Activated CD4-positive, alpha-beta T cell treated with anti-CD3 and anti-CD28 coated beads, Interleukin-2, amount 50 U/mL, for 4 hours (primary cell): ENCODE measurements around the gene AP4S1.
"Not testable (repeated sequence)": the region's sequence is repeated elsewhere in the genome, so short reads cannot be mapped to it uniquely, and the experiment has no call there.

Experiments
- DNase-seq, 2 experiments: peaks; one replicate each; pipeline ENCODE4 v3.0.0-alpha.2; 2020

Gene AP4S1

DNA sequence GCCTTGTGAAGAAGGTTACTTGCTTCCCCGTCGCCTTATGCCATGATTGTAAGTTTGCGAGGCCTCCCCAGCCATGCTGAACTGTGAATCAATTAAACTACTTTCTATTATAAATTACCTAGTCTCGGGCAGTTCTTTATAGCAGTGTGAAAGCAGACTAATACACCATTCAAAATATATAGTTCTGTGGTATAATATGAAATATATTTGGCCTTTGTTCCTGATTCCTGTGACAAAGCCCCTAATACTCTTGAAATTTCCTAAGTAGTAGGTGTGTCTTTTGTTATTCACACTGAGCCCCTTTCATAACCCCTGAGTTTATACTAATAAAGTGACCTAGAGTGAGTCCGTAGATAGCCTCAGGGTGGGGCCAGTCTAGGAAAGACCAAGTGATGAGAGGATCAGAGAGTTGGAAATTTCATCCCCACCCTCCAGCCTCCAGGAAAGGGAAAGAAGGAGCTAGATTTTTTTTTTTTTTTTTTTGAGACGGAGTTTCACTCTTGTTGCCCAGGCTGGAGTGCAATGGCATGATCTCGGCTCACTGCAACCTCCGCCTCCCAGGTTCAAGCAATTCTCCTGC lies 20.1 kb downstream of the AP4S1 start:
- DNase-seq, result no peak

DNA sequence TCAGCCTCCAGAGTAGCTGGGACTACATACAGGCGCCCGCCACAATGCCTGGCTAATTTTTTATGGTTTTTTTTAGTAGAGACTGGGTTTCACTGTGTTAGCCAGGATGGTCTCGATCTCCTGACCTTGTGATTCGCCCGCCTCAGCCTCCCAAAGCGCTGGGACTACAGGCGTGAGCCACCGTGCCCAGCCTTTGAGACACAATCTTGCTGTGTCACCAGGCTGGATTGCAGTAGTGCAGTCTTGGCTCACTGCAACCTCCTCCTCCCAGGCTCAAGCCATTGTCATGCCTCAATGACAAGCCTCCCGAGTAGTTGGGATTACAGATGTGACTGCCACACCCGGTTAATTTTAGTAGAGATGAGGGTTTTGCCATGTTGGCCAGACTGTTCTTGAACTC lies 22.1 kb downstream of the AP4S1 start:
- DNase-seq, result no peak

GRCh38 chr14:31051023-31051422 lies 25.6 kb downstream of the AP4S1 start:
- no peak for DNase-seq

- no peak for DNase-seq
Measured at GRCh38 chr14:31051511-31051910, 26.1 kb downstream of the AP4S1 start.

DNA sequence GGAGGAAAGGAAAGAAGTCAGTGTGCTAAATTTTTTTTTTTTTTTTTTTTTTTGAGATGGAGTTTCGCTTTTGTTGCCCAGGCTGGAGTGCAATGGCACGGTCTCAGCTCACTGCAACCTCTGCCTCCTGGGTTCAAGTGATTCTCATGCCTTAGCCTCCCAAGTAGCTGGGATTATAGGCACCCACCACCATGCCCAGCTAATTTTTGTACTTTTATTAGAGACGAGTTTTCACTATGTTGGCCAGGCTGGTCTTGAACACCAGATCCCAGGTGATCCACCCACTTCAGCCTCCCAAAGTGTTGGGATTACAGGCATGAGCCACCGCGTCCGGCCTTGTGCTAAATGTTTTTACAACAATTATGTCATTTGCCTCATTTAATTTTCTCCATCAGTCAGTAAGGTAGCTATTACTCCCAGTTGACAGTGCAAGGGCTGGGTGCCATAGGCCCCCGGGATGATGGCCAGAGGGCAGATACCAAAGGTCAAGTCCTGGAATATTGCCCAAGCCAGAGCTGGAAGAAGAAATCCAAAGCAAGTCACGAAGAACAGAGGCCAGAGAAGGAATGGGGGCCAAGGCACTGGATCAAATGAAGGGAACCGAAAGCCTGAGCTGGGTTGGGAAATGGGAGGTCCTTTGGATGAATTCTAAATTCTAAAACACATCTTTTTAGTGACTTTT lies 27.6 kb downstream of the AP4S1 start:
- DNase-seq, result not testable (repeated sequence)

- no peak for DNase-seq
Measured at GRCh38 chr14:31057035-31057434, 31.6 kb downstream of the AP4S1 start.

- no peak for DNase-seq
Measured at GRCh38 chr14:31057701-31058364, 32.4 kb downstream of the AP4S1 start.

GRCh38 chr14:31059152-31059924 lies 33.9 kb downstream of the AP4S1 start:
- no peak for DNase-seq

DNA sequence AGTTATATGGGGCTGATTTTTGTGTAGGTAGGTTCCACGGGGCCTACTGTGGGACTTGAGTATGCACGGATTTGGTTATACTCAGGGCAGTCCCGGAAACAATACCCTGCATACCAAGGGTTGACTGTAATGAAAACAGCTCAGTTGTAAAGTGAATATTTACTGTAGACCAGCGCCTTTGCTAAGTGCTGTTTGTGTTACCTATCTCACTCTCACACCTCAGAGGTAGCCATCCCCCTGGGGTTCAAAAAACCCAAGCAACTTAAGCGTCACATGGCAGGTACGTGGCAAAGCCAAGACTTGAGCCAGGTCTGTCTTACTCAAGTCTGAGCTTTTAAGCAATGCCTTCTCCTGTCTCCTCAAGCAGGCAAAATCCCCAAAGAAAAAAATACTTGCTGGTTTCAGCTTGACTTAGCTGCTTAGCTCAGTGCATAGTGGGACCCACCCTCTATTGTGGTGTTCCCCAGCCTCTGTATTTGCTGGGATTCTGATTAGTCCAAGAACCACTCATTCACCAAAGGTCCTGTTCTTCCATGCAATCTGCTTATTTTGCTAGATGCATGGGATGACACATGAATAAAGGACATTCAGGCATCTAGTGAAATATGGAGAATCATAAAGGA lies 34.9 kb downstream of the AP4S1 start:
- no peak for DNase-seq

DNA sequence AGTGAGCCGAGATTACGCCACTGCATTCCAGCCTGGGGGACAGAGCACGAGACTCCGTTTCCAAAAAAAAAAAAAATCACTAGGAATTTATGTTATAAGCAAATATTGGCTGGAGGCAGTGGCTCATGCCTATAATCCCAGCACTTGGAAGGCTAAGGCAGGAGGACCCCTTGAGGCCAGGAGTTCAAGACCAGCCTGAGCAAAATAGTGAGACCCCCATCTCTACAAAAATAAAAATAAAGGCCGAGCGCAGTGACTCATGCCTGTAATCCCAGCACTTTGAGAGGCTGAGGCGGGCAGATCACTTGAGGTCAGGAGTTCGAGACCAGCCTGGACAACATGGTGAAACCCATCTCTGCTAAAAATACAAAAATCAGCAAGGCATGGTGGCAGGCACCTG lies 37.5 kb downstream of the AP4S1 start:
- not testable (repeated sequence) for DNase-seq

DNA sequence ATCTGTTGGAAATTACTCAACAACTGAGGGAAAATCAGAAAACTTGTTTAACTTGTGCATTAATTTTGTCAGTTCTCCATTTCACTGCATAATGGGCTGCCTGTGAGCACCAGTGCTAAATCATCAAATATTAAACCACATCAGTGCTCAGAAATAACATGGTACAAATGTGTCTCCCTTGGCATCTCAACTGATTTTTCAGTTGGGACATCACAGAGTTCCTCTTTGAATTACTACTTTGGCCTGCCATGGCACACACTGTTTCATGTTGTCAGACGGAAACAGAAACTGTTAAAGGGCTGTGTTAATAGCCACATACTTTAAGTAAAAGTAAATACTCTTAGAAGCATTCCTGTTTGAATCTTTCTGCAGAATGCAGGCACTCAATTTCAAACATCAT lies 42.8 kb downstream of the AP4S1 start:
- no peak for DNase-seq

DNA sequence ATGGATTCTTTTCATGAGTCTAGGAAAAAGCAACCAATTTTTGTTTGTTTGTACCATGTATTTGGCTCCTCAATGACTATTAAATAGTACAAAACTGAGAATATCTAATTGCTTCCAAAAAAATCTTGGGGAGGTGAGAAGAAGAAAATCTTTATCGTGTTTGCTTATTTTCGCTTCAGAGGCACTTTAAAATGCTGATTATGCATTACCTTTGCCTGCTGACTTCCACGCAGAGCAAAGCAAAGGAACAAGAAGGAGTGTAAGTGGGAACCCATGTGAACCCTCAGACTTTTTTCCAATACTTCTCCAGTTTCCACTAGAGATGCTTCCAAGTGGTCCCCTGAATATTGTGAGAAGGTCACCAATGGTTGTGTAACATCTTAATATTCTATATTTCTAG lies 43.9 kb downstream of the AP4S1 start:
- no peak for DNase-seq

GRCh38 chr14:31070431-31070830 lies 45.0 kb downstream of the AP4S1 start:
- DNase-seq, result no peak

DNA sequence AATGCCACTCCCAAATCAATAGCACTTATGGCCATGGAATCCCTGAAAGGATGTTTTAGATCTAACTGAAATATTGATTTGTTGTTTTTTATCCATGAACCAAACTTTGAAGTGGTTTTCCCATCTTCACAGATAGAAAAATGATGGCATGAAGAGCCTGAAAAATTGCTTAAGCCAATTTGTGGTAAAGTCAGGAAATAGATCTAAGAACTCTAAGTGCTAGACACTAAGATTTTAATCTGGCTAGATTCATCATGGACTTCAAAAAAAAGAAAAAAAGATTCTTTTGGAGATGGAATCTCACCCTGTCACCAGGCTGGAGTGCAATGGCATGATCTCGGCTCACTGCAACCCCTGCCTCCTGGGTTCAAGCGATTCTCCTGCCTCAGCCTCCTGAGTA lies 45.7 kb downstream of the AP4S1 start:
- DNase-seq, result no peak

DNA sequence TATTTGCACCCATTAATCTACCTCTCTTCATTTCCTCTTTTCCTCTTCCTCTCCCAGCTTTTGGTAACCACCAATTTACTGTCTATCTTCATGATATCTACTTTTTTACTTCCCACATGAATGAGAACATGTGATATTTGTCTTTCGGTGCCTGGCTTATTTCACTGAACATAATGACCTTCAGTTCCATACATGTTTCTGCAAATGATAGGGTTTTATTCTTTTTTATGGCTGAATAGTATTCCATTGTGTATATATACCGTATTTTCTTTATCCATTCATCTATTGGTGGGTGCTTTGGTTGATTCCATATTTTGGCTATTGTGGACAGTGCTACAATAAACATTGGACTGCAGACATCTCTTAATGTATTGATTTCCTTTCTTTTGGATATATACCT lies 49.7 kb downstream of the AP4S1 start:
- no peak for DNase-seq

GRCh38 chr14:31078766-31079165 lies 53.3 kb downstream of the AP4S1 start:
- no peak for DNase-seq

DNA sequence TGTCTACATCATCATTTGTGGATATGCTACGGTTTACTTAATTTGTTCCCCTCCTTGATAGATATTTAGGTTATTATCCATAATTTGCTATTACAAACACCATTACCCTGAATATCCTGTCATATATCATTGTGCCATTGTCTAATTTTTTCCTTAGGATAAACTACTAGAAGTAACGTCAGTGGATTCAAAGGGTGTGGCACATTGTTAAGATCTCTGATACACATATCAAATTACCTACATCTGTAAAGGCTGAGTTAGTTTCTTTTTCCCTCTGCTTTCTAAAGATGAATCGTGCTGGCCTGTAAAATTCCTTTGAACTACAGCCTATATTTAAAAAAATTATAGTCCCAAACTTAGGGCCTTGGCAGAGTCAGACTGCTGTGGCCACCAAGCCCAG lies 54.6 kb downstream of the AP4S1 start:
- no peak for DNase-seq

DNA sequence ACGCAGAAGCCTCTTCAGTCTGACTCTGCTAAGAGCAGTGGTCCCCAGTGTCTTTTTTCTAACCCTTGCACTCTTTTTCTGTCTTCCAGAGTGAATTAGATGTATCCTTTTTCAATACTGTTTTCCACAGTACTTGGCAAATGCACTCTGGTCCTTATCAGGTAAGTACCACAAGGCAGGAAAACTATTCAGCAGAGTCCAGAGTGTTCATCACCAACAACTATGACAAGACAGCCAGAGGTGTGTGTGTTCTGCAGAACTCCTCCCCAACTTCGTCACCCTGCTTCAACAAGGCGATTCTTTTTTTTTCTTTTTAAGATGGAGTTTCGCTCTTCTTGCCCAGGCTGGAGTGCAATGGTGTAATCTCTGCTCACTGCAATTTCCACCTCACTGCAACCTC lies 55.0 kb downstream of the AP4S1 start:
- no peak for DNase-seq

DNA sequence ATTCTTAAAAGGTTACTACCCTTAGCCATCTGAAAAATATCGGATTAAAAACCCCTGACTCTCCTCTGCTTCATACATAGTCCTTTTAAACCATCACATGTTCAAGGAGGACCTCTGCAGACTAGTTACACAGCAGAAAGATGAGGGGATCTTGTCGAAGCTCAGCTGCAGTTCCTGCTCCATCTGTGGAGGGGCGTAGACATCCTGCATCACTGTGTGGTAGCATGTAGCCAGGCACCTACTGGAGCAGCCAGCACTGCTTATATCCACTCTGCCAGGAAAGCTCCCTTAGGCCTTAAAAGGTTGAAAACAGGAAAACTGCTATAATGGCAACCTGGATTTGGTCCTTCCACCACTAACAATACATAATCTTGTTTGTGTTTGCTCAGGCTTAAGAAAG lies 58.3 kb downstream of the AP4S1 start:
- no peak for DNase-seq

DNA sequence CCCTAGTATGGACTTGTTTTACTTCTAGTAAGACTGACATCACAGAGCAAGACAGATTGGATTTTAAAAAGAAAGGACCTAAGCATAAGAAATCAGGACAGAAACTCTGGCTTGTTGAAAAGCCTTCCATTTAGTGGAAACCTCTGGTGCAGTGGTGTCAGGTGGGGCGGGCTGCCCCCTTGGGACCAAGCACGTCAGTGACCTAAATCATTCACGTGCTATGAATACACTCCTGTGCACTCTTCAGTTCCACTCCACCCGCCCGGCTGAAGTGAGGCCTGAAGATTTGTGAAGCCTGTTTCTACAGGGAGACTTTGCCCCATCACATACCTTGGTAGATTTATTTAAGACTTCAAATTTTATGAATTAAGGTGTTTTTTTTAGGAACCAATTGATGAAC lies 58.9 kb downstream of the AP4S1 start:
- DNase-seq, result no peak

- no peak for DNase-seq
Measured at GRCh38 chr14:31085027-31085426, 59.6 kb downstream of the AP4S1 start.

DNA sequence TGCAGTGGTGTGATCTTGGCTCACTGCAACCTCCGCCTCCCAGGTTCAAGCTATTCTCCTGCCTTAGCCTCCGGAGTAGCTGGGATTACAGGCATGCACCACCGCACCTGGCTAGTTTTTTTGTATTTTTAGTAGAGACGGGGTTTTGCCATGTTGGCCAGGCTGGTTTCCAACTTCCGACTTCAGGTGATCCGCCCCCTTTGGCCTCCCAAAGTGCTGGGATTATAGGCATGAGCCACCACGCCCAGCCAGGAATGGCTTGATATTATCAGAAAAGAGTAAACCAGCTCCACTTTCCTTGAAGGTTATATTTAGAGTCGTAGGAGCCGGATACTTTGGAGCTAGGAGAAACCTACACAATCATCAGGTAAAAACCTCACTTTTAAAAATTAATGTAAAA lies 61.0 kb downstream of the AP4S1 start:
- not testable (repeated sequence) for DNase-seq
